NCI-H1417 treated with DMSO at 0.1 percent for 48 hours (cell line): ENCODE data around the gene CDC14A.
"Not testable (repeated sequence)": the region's sequence is repeated elsewhere in the genome, so short reads cannot be mapped to it uniquely, and the experiment has no call there.

Experiments used
- DNase-seq: peaks from one replicate; lab custom pipeline; 2025; lab: John Stamatoyannopoulos, UW

The CDC14A gene

GRCh38 chr1:100335436-100335835, 16.9 kb upstream of the CDC14A start:
- DNase-seq = no peak

GRCh38 chr1:100337878-100338277, 14.4 kb upstream of the CDC14A start:
- DNase-seq = not testable (repeated sequence)

GRCh38 chr1:100339735-100340134, 12.6 kb upstream of the CDC14A start:
- DNase-seq = not testable (repeated sequence)

- DNase-seq = no peak
These were observed 11.8 kb upstream of the CDC14A start for GRCh38 chr1:100340494-100340893.

- DNase-seq = no peak
These were observed 10.0 kb upstream of the CDC14A start for GRCh38 chr1:100342348-100342747.

- no peak for DNase-seq
These were observed 8.4 kb upstream of the CDC14A start for GRCh38 chr1:100343897-100344296.

GRCh38 chr1:100344774-100345173, 7.5 kb upstream of the CDC14A start:
- no peak for DNase-seq

- DNase-seq = no peak
These were observed 5.9 kb upstream of the CDC14A start for GRCh38 chr1:100346387-100346786.

- DNase-seq = no peak
These were observed 5.0 kb upstream of the CDC14A start for GRCh38 chr1:100347009-100347966.

GRCh38 chr1:100348549-100349144, 3.7 kb upstream of the CDC14A start:
- DNase-seq = no peak

- no peak for DNase-seq
These were observed 3.1 kb upstream of the CDC14A start for GRCh38 chr1:100349246-100349645.

GRCh38 chr1:100350787-100351094, 1.6 kb upstream of the CDC14A start:
- no peak for DNase-seq

- peak; percentile 62 for DNase-seq
These were observed 1.0 kb upstream of the CDC14A start for GRCh38 chr1:100351095-100351887.

GRCh38 chr1:100353071-100353801, 930 bp downstream of the CDC14A start:
- no peak for DNase-seq

GRCh38 chr1:100353988-100354387, 1.7 kb downstream of the CDC14A start:
- DNase-seq = no peak

GRCh38 chr1:100354971-100355394, 2.7 kb downstream of the CDC14A start:
- no peak for DNase-seq

GRCh38 chr1:100358210-100358609, 5.9 kb downstream of the CDC14A start:
- DNase-seq = no peak

GRCh38 chr1:100359139-100359538, 6.8 kb downstream of the CDC14A start:
- DNase-seq = no peak

- DNase-seq = no peak
These were observed 8.6 kb downstream of the CDC14A start for GRCh38 chr1:100360790-100361510.

- no peak for DNase-seq
These were observed 9.3 kb downstream of the CDC14A start for GRCh38 chr1:100361511-100362089.
